LHCN-M2 (cell line): ENCODE results near the gene NNMT. TPM values are rescaled to one million over a fixed set of nuclear protein-coding genes. Genes with fewer than 3 reads are reported as not detected.

Source experiments
- DNase-seq: peaks from one replicate; pipeline ENCODE4 v3.0.0-alpha.2; 2012; ENCODE audit warnings: low read depth
- total RNA-seq: library from RNA; depleted of rRNA; stranded (reverse); fragments of >200 nt; gene quantifications from 2 replicates; pipeline ENCODE4 v1.2.3, GENCODE V29; 2014

Gene NNMT
- total RNA-seq, 1 experiment from 2014 or later: 1,139 TPM

- peak; percentile 63 for DNase-seq
Measured at GRCh38 chr11:114262681-114263512, 33.3 kb upstream of the NNMT start.

- no peak for DNase-seq
Measured at GRCh38 chr11:114263513-114264170, 32.6 kb upstream of the NNMT start.

GRCh38 chr11:114264381-114264780, 31.8 kb upstream of the NNMT start:
- no peak for DNase-seq

GRCh38 chr11:114265122-114265878, 30.9 kb upstream of the NNMT start:
- no peak for DNase-seq

GRCh38 chr11:114269498-114269897, 26.7 kb upstream of the NNMT start:
- no peak for DNase-seq

GRCh38 chr11:114270531-114271270, 25.5 kb upstream of the NNMT start:
- DNase-seq: no peak

- DNase-seq: no peak
Measured at GRCh38 chr11:114271316-114271715, 24.9 kb upstream of the NNMT start.

- no peak for DNase-seq
Measured at GRCh38 chr11:114272311-114272710, 23.9 kb upstream of the NNMT start.

GRCh38 chr11:114273071-114273470, 23.1 kb upstream of the NNMT start:
- no peak for DNase-seq

GRCh38 chr11:114273890-114274635, 22.1 kb upstream of the NNMT start:
- DNase-seq: no peak

- no peak for DNase-seq
Measured at GRCh38 chr11:114274637-114275036, 21.6 kb upstream of the NNMT start.

- no peak for DNase-seq
Measured at GRCh38 chr11:114275280-114275679, 20.9 kb upstream of the NNMT start.

- no peak for DNase-seq
Measured at GRCh38 chr11:114276077-114276476, 20.1 kb upstream of the NNMT start.

GRCh38 chr11:114277637-114278341, 18.4 kb upstream of the NNMT start:
- no peak for DNase-seq

- DNase-seq: no peak
Measured at GRCh38 chr11:114278342-114279065, 17.7 kb upstream of the NNMT start.

GRCh38 chr11:114279792-114280546, 16.2 kb upstream of the NNMT start:
- DNase-seq: no peak

- peak; percentile 92 for DNase-seq
Measured at GRCh38 chr11:114280696-114281095, 15.5 kb upstream of the NNMT start.

- no peak for DNase-seq
Measured at GRCh38 chr11:114281388-114281956, 14.7 kb upstream of the NNMT start.
